KOPT-K1 (cell line): ENCODE results near the gene P4HA1.

ENCODE experiments used
- H3K27ac ChIP-seq: fragments of 200-600 bp; sonication (generic); 2 replicates; pipeline ENCODE4 v1.5.1; 2016; ENCODE audit warnings: antibody characterized with exemption, mild to moderate bottlenecking, low read depth, low read length; ENCODE audit not compliant: poor library complexity, severe bottlenecking
- H3K36me3 ChIP-seq: fragments of 200-600 bp; sonication (generic); 2 replicates; pipeline ENCODE4 v1.5.1; 2017; ENCODE audit warnings: antibody characterized with exemption, mild to moderate bottlenecking, low read length, moderate library complexity; ENCODE audit not compliant: insufficient read depth
- H3K9me3 ChIP-seq: fragments of 200-600 bp; sonication (generic); 2 replicates; pipeline ENCODE4 v1.5.1; 2017; ENCODE audit warnings: antibody characterized with exemption, low read length, mild to moderate bottlenecking; ENCODE audit not compliant: insufficient read depth, poor library complexity, severe bottlenecking

P4HA1 gene

DNA sequence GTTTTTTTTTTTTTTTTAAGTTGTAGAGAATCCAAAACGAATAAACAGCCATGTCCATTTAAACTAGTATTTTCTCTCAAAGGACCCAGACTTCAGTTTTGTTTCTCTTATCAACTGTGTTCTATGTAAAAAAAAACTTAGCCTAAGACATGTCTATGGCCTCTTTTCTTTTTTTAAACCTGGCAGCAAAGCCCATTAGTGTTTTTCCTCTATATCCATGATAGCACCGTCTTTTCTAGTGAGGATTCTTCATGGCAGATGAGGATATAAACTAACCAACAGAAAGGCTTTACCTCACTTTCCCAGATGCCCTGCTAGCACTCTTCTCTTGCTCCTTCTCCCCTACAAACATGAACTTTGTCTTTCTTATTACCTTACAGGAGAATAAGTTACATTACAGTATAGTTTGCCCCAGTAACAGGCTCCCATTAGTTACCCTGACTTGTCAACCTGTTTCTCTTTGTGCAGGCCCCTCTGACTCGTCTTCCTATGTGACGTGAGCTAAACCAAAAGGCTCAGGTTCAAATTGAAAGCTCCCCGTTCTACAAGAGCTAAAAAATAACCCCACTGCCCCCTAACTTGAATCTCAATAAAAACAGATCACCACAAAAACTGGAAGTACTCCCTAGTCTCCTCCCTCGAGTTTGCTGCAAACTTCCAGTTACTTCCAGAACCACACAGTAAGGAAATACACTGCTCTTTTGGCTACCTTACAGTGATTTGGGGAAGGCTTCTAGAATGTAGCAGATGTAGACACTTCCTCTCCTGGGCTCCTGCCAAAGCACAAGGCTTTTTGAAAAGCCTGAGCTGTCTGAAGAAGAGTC lies 20.1 kb downstream of the P4HA1 start:
- Histone ChIP-seq H3K27ac (no peak overlapping the region), H3K36me3 (peaks cover 53% of the 10 kb centered on the region)

DNA sequence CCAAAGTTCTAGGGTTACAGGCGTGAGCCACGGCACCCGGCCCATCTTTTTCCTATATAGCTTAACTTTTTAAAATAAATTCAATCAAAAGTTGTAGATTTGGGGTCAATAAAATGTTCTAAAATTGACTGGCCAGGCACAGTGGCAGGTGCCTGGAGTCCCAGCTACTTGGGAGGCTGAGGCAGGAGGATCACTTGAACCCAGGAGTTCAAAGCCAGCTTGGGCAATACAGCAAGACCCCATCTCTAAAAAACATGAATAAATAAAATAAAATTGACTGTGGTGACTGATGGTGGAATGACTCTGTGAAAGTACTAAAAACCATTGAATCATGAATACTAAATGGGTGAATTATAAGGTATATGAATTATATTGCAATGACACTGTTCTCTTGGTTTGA lies 20.8 kb downstream of the P4HA1 start:
- H3K36me3 ChIP-seq = peaks cover 60% of the 10 kb centered on the region

More for the DNA sequence above, 20.1 kb downstream of the P4HA1 start:
- H3K9me3 ChIP-seq = no peaks in the 10 kb centered on the region

DNA sequence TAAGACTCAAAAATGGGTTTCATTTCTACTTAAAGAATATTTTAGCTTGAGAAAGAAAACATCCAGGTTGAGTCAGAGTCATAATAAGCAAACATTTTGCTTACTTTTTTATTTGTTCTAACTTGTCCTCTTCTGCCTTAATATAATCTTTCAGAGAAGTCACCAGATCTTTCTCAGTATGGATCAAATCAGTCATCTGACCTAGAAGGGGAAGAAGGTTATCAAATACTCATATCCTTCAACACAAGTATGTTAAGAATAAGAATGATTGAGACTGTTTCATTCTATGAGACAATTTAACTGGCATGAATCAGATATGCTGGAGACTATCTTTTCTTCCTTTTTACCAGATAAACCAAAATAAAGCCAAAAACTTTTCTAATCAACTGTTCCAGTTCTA lies 23.0 kb downstream of the P4HA1 start:
- Histone ChIP-seq H3K27ac (no peak overlapping the region), H3K9me3 (no peaks in the 10 kb centered on the region), H3K36me3 (peaks cover 76% of the 10 kb centered on the region)

More for the DNA sequence above, 20.8 kb downstream of the P4HA1 start:
- Histone ChIP-seq H3K27ac (no peak overlapping the region), H3K9me3 (no peaks in the 10 kb centered on the region)

DNA sequence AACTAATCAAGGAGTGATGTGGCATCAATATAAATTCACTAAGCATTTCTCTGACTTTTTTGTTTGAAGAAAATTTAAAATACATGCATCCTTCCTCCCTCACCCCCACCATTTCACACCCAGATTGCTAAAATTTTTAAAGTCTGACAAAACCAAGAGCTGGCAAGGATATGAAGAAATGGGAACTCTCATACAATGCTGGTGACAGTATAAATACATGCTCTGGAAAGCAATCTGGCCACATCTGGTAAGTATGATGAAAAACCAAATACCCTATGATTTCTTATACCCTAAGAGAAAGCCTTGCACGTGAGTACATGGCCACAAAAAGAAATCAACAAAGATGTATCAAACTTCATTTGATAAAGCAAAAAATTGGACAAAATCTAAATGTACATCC lies 31.2 kb downstream of the P4HA1 start:
- Histone ChIP-seq H3K9me3 (no peaks in the 10 kb centered on the region), H3K36me3 (peaks cover 88% of the 10 kb centered on the region)

DNA sequence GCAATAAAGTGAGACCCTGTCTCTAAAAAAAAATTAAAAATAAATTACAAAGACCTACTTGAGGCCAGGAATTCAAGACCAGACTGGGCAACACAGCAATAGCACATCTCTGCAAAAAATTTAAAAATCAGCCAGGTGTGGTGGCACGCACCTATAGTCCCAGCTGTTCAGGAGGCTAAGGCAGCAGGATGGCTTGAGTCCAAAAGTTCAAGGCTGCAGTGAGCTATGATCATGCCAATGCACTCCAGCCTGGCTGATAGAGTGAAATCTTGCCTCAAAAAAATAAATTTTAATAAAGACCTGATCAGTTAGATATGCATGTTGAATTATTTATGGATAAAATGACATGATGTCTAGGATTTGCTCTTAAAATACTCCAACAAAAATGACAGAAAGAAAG lies 34.9 kb downstream of the P4HA1 start:
- H3K36me3 ChIP-seq = peaks cover 76% of the 10 kb centered on the region
- no peaks in the 10 kb centered on the region for H3K9me3 ChIP-seq
- H3K27ac ChIP-seq = no peak overlapping the region

More for the DNA sequence above, 31.2 kb downstream of the P4HA1 start:
- H3K27ac ChIP-seq = no peak overlapping the region

DNA sequence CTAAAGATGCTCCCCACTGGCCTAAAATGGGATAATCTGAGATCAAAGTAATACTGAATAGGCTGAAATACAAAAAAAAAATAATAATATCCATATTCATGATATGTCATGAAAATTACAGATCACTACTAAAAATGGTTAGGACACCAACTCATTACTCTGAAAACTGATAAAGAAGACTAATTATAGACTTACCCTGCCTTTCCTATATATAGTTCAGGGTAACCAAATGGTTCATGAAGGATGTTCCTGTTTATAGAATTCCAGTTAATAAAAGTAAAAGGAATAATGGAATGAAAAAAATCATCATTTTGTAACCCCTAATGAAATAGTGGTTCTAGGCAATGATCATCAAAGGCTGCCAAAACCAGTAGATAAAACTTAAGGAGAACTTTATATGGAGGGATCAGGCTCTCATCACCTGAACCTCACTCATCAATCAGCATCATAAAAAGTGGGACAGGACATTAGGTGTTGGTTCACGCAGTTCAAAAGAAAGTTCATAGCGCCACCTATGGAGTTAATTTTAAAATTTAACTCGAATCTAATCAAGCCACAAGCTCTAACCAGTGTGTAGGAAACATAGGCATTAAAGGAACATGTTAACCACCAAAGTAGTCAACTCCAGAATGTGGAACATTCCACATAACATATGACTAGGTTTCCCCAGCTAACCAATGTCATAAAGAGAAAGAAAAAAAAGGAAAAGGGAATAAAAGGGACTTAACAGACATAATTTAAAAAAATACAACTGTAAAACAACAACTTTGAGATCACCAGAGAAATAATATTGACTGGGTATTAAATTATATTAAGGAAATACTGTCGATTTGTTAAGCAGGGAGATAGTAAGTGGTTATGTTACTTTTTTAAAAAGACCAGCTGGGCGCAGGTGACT lies 35.7 kb downstream of the P4HA1 start:
- Histone ChIP-seq H3K9me3 (no peaks in the 10 kb centered on the region), H3K27ac (no peak overlapping the region), H3K36me3 (peaks cover 72% of the 10 kb centered on the region)

DNA sequence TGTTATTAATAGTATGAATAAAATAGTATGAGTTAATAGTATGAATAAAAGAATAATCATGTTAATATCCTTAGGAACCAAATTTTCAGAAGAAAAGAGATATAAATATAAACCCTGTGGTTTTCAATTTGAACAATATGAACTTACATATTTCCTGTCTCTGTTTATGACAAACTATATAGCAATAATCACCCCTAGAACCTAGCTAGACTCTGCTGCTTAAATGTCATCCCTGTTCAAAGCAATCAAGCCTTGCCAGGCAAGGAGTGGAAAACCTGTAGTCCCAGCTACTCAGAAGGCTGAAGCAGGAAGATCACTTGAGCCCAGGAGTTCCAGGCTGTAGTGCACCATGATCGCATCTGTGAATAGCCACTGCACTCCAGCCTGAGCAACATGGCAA lies 36.5 kb downstream of the P4HA1 start:
- H3K9me3 ChIP-seq = no peaks in the 10 kb centered on the region
- H3K27ac ChIP-seq = no peak overlapping the region
- H3K36me3 ChIP-seq = peaks cover 72% of the 10 kb centered on the region

DNA sequence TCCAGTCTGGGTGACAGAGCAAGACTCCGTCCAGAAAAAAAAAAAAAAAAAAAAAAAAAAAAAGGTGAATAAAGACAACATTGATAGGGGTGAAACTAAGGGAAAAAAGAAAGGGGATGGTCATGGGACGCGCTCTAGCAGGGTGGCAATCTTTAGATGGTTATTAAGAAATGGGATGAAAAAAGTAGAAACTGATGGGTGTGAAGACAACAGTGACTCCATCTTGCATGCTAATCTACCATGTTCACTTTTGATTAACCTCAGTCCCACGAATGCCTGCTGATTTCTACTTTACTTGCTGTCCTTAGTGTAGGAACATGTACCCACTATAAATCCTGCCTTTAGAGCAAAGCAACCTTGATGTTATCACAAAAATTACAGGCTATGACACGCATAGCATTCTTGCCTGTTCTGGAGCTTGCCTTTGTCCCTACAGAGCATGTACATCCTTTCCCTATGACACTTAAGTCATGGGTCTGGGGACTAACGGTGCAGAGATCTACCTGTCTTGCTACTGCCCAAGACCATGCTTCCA lies 38.5 kb downstream of the P4HA1 start:
- Histone ChIP-seq H3K27ac (no peak overlapping the region), H3K9me3 (no peaks in the 10 kb centered on the region), H3K36me3 (peaks cover 73% of the 10 kb centered on the region)

DNA sequence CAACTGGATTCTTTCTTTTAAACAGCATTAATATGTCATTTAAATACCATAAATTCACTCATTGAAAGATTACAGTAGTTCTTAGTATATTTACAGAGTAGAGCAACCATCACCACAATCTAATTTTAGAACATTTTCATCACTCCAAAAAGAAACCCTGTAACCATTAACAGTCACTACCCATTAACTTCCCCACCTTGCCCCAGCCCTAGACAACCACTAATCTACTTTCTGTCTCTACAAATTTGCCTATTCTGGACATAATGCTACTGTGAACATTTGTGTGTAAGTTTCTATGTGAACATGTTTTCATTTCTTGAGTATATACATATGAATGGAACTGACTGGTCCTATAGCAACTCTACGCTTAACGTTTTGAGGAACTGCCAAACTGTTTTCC lies 42.4 kb downstream of the P4HA1 start:
- Histone ChIP-seq H3K27ac (no peak overlapping the region), H3K36me3 (peaks cover 91% of the 10 kb centered on the region), H3K9me3 (no peaks in the 10 kb centered on the region)

DNA sequence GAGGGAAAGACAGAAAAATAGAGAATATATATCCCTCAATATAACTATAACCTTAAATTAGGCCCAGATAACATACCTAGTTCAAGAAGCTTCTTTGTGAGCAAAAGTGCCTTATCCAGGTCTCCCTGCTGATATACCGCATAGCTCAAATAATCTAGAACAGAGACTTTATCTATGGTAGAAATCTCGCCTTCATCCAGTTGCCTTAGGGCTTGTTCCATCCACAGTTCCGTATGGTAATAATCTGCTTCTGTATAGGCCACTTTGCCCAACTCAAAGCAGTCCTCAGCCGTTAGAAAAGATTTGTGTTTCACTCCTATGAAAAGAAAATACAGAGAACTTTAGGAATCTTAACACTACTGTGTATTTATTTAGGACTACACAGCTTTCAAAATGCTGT lies 43.4 kb downstream of the P4HA1 start:
- H3K36me3 ChIP-seq = peaks cover 92% of the 10 kb centered on the region
- no peak overlapping the region for H3K27ac ChIP-seq
- H3K9me3 ChIP-seq = no peaks in the 10 kb centered on the region

DNA sequence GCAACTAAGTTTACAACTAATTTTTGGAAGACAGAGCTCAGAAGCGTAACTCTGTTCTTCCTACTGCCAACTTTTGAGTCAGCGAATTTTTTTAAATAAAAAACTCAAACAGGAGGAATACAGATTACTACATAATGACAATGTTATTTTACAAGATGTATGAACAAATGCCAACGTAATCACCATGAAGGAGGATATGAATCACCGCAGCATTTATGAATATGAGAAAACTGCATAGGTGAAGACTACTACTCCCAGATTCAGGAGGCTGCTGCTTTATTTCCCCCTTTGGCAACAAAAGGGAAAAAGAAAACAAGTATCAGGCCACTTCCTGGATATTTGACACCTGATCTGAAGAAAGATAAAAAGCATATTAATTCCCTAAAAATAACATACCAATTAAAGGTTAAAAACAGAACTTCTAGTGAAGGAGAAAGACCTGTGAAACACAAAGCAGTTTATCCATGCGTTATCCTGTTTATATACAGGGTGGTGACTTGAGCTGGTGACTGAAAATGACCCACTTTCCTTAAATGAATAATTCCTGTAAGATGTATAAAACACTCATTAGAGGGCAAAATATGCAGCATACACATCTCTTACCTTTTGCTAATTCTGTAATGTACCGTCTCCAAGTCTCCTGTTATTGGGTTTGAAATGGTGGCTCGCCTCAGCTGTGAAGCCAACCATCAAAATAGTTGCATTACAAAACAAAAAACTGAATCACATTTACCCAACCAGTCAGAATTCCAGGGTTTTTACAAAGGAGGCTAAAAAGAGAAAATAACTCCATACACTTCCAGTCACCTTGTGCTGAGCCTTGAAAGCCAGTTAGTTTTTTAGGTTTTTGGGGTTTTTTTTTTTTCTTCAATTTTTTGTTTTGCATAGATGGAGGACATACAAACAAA lies 52.0 kb downstream of the P4HA1 start:
- peaks cover 98% of the 10 kb centered on the region for H3K36me3 ChIP-seq
- no peaks in the 10 kb centered on the region for H3K9me3 ChIP-seq
- H3K27ac ChIP-seq = no peak overlapping the region

DNA sequence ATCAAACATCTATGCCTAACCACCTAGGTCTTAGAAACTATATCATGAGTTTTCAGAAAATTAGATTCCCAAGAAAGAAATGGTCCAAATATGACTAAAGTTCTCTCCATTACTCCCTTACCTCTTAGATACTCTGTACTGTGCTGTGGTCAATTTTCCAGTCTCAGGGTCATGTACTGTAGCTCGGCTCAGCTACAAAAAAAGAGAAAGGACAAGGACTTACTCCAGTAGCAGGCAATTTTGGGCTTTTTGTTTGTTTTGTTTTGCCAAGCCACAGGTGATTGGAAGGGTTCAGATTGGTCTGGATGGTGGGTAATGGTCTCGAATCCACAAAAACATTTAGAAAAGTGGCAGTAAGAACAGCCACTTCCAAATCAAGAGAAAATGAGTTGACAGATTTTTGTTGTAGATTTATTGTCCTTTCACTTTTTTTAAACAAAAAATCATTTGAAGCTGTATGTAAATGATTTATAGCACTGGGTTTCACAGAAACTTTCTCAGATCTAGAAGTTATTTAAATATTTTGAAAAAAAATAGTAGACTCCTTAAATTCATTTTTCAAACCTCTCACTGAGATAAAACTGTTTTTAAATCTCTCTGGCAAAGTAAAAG lies 52.8 kb downstream of the P4HA1 start:
- H3K27ac ChIP-seq = no peak overlapping the region
- H3K9me3 ChIP-seq = no peaks in the 10 kb centered on the region
- peaks cover 98% of the 10 kb centered on the region for H3K36me3 ChIP-seq

DNA sequence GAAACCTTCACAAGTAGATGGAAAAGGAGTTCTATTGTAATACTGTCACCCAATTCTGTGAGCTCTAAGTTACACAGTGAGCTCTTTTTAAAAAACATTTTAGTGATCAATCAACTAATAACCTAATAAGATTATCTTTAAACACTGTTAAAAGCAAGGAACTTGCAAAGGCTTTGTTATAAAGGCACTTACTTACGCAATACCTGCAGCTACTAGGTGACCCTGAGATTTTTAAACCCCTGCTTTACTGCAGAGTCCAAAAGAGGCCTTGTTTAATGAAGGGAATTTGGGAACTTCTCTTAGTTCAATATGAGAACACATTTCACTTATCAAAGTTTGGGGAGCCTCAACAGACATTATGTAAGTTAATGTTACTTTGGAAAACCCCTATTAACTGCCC lies 53.3 kb downstream of the P4HA1 start:
- Histone ChIP-seq H3K27ac (no peak overlapping the region), H3K36me3 (peaks cover 94% of the 10 kb centered on the region), H3K9me3 (no peaks in the 10 kb centered on the region)

DNA sequence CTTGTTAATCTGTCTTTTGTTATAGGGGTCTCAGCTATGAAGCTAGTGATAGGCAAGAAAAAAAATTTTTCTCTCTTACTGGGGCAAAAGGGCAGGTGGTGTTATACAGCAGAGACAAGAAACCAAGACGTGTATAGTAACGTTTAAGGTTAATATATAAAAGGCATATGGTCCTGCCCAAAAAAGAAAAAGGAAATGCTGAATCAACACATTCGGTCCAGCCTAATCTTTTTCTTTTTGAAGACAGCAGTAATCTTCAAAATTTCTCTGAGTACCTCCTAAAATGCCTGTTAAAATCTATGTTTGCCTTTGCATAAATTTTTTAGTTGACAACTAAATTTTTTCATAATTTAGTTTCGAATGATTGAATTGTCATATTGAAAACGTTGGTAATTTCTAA lies 54.5 kb downstream of the P4HA1 start:
- Histone ChIP-seq H3K27ac (no peak overlapping the region), H3K36me3 (peaks cover 82% of the 10 kb centered on the region), H3K9me3 (no peaks in the 10 kb centered on the region)
